PFSK-1 (cell line): Measurements from ENCODE around the gene KCTD16.

ENCODE experiments used
- FOXP2 ChIP-seq: optimal IDR thresholded peaks from 2 replicates; pipeline ENCODE3; 2011; ENCODE audit warnings: borderline replicate concordance, control low read depth, inconsistent platforms; ENCODE audit not compliant: insufficient read depth; ENCODE audit errors: extremely low read length, extremely low read depth
- POLR2AphosphoS5 ChIP-seq: IDR thresholded peaks from 2 replicates; pipeline ENCODE4 v1.6.1; 2012; ENCODE audit warnings: low read depth, mild to moderate bottlenecking, control low read depth, low read length, moderate library complexity
- SIN3A ChIP-seq: IDR thresholded peaks from 2 replicates; pipeline ENCODE4 v1.6.1; 2012; ENCODE audit warnings: mild to moderate bottlenecking, low read length, moderate library complexity, borderline replicate concordance; ENCODE audit not compliant: insufficient read depth
- TAF1 ChIP-seq: IDR thresholded peaks from 2 replicates; pipeline ENCODE4 v1.6.1; 2012; ENCODE audit warnings: low read length, control low read depth, borderline replicate concordance; ENCODE audit not compliant: insufficient read depth
- TF ChIP-seq, protein P1 (sequence below), 2 experiments: IDR thresholded peaks; 2 replicates each; pipeline versions ENCODE4 v1.6.1 to v1.8.0; 2011 to 2012; ENCODE audit warnings: low read depth in 2 of 2, low read length in 2 of 2, control low read depth in 1 of 2, inconsistent platforms in 1 of 2, mild to moderate bottlenecking in 1 of 2, moderate library complexity in 1 of 2; ENCODE audit not compliant: insufficient read depth in 1 of 2

The KCTD16 gene

GRCh38 chr5:144487207-144487606 lies 316.5 kb downstream of the KCTD16 start:
- TF ChIP-seq POLR2AphosphoS5 (no peak), SIN3A (no peak), FOXP2 (no peak), TAF1 (no peak)
- TF ChIP-seq, protein P1, sequence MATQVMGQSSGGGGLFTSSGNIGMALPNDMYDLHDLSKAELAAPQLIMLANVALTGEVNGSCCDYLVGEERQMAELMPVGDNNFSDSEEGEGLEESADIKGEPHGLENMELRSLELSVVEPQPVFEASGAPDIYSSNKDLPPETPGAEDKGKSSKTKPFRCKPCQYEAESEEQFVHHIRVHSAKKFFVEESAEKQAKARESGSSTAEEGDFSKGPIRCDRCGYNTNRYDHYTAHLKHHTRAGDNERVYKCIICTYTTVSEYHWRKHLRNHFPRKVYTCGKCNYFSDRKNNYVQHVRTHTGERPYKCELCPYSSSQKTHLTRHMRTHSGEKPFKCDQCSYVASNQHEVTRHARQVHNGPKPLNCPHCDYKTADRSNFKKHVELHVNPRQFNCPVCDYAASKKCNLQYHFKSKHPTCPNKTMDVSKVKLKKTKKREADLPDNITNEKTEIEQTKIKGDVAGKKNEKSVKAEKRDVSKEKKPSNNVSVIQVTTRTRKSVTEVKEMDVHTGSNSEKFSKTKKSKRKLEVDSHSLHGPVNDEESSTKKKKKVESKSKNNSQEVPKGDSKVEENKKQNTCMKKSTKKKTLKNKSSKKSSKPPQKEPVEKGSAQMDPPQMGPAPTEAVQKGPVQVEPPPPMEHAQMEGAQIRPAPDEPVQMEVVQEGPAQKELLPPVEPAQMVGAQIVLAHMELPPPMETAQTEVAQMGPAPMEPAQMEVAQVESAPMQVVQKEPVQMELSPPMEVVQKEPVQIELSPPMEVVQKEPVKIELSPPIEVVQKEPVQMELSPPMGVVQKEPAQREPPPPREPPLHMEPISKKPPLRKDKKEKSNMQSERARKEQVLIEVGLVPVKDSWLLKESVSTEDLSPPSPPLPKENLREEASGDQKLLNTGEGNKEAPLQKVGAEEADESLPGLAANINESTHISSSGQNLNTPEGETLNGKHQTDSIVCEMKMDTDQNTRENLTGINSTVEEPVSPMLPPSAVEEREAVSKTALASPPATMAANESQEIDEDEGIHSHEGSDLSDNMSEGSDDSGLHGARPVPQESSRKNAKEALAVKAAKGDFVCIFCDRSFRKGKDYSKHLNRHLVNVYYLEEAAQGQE (IDR thresholded peaks at IDR 0.05; ENCODE audit: insufficient read depth in 1 of 2, low read depth in 2 of 2, low read length in 2 of 2), result no peak

- TF ChIP-seq SIN3A, result no peak
Observed at GRCh38 chr5:144487761-144488160, 317.1 kb downstream of the KCTD16 start.

GRCh38 chr5:144503123-144503522 lies 332.4 kb downstream of the KCTD16 start:
- TF ChIP-seq POLR2AphosphoS5 (no peak), FOXP2 (no peak), TAF1 (no peak), SIN3A (no peak)
- TF ChIP-seq, protein P1 (IDR thresholded peaks at IDR 0.05; ENCODE audit: insufficient read depth in 1 of 2, low read depth in 2 of 2, low read length in 2 of 2), result no peak

DNA sequence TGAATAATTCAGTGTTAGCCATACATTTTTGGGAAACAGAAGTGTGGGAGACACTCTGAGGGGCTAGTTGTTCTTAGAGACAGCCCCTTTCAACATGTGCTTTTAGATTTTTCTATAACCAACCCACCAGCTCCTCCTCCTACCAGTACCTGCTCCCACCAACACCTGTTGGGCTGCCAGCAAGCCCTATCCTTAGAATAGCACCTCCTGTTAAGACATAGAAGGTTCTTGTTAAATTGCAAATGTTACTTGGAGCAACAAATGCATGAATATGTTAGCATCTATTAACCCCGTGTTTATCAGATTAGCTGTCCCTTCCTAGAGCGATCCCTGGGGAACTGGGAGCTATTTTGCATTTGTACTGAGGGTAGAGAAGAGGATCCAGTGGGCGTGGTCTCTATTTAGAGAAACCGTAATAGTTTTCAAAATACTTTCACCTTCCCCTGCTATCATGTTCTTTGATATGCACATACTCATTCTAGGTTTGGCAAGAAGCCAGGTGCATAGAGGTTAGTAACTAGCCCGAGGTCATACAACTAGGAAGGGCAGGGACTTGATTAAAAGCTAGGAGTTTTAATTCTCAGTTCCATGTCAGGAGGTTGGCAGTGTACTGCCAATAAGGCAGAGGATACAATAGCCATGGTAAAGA lies 334.4 kb downstream of the KCTD16 start:
- TF ChIP-seq TAF1 (no peak), FOXP2 (no peak), SIN3A (no peak), POLR2AphosphoS5 (no peak)
- TF ChIP-seq, protein P1 (IDR thresholded peaks at IDR 0.05; ENCODE audit: insufficient read depth in 1 of 2, low read depth in 2 of 2, low read length in 2 of 2), result no peak

DNA sequence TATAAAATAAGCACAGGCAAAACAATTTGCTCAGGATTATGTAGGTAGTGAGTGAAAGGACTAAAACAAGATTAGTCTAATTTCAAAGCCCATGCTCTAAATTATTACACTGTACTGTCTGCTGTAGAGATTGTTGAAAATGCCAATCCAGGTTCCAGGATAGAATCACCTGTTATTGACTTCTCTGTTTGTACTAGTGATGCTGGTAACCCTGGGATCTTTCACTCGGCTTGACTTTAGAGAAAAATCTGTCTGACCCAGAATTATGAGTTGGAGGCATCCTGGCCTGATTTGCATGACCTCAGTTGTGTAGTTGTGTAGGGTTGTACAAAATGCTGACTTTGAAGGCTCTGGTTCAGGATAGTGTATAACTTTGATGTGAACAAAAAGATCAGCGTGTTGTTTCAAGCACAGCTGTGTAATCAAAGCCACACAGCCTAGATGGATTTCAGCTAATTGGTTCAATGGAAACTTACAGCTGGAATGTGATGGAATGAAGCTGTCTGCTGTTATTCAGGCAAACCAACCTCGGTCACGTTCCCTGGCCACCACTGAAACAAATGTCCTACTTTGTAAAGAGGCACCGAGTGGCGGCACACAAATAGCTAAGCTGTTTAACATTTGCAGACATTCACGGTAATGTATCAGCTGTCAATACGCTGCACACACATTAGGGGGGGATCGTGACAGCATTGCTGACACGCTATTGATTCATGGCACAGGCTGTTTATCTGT lies 340.3 kb downstream of the KCTD16 start:
- no peak for TF ChIP-seq SIN3A

GRCh38 chr5:144511580-144512072 lies 341.0 kb downstream of the KCTD16 start:
- no peak for TF ChIP-seq SIN3A
- TF ChIP-seq, protein P1 (IDR thresholded peaks at IDR 0.05; ENCODE audit: insufficient read depth in 1 of 2, low read depth in 2 of 2, low read length in 2 of 2), result no peak
